ENCODE measurements around the gene IL20RA.
"Not testable (repeated sequence)": the region's sequence is repeated elsewhere in the genome, so short reads cannot be mapped to it uniquely, and the experiment has no call there.

The IL20RA gene

DNA sequence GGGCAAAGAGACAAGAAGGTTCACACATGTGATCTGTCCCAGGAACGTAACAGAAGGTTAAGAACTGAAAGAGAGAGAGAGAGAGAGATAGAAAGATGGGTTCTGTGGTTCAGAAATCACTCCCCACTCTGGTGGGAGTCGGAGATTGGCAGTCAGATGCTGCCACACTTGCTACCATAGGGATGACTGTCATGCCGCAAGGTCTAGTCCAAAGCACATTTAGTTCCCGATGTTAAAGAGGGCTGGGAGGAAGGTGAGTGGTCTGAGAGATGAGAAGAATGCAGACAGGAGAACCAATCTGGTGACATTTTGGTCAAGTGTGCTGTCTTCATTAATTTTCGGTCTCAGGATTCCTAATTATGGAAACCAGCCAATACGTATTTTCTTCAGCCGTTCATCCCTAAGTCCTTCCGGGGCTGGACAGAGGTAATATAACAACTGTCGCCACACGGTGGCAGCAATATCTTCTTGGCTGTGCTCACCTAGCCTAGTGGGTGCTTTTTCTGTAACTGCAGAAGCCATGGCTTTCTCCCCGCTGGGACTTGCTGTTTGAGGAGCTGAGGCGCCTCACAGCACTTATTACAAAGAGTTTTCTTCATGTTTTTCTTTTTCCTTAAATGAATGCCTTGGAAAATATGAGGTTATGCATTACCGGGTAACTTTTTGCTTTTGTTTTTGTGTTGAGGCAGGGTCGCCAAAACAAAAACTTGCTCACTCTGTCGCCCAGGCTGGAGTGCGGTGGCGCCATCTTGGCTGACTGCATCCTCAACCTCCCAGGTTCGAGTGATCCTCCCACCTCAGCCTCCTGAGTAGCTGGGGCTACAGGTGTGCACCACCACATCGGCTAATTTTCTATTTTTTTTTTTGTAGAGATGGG is 76.7 kb downstream of the IL20RA start:
- peak; percentile 65 for FAIRE-seq

DNA sequence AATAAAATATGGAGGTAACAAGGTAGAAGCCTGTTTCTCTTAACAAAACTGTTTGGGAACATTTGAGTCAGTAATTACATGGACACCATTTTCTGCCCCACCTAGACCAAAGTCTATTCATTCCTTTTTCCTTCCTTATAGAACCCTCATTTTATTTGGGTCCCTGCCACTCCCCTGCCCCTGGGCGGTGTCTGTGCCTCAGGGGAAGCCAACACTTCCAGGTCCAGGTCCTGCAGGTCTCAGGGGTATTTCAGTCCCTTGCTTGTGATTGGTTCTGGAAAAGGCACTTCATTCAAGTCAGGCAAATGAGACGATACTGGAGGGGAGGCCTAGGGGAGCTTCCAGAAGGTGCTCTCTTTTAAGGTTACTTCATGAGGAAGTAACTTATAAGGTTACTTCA is 80.4 kb downstream of the IL20RA start:
- no peak for FAIRE-seq

DNA sequence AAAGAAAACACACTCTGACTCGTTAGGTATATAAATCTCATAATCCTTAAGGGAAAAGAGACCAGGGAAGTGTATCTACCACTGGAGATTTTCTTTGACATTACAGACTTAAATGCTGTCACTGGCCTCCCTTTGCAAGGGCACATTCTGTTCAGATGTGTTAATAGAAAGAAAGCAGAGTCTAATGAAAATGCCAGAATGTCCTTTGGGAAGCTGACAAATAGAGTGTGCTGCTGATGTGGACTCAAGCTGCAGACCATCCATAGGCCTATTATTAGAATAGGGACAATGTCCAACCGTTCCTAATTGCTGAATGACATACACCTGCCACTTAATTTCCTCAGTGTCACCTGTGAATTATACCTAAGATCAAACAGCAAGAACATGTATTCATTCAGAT is 81.5 kb downstream of the IL20RA start:
- FAIRE-seq: no peak

DNA sequence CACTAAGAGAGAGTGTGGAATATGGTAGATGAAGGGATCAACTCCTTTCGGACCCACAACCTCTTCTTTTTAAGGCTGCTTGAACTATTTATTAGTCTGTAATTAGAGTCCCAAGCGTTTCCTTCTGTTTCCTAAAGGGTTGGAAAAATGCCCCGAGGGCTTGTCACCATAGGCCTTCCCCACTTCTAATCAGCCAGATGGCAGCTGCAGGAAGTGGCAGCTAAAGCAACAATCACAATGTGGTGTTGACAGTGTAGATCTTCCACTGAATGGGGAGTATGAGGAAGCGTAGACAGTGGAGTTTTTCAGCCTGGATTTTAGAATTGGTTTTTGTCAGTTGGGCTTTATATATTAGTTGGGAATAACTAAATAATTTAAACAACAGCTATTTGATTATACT is 82.1 kb downstream of the IL20RA start:
- FAIRE-seq: no peak

DNA sequence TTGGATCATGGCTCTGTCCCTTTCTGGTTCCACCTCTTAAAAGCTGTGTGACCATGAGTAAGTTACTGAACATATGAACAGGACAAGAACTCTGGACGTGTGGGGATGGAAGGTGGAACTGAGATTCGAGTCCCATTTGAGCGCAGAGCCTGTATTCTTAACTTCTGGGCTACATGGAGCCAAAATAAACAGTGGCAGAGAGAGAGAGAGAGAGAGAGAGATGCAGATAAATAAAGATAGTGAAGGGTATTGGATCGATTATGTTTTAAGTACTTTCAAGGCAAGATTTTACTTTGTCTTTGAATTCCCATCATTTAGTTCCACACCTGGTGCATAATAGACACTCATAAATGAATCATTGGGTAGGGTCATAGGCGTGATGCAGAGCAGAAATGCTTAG is 82.9 kb downstream of the IL20RA start:
- no peak for FAIRE-seq

DNA sequence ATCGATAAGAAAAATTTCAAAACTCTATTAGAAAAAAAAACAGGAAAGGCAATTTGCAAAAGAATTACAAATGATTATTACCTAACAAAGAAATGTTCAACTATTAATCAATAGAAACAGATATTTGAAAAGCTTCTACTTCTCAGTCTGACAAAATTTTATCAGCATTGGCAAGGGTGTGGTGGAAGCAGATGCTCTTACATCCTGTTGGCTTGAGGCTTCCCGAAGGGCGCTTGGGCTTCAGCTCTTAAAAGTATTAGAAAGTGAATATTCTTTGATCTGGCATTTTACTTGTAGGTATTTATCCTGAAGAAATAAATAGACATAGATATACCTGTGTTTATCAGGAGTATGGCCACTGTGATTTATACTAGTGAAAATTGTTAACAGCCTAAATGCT is 84.0 kb downstream of the IL20RA start:
- FAIRE-seq: no peak

DNA sequence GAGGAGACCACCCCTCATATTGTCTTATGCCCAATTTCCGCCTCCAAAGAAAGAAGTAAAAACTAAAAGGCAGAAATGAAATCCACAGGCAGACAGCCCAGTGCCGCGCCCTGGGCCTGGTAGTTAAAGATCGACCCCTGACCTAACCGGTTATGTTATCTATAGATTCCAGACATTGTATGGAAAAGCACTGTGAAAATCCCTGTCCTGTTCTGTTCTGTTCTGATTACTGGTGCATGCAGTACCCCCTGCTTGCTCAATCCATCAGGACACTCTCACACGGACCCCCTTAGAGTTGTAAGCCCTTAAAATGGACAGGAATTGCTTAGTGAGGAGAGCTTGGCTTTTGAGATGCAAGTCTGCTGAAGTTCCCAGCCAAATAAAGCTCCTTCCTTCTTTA is 84.8 kb downstream of the IL20RA start:
- not testable (repeated sequence) for FAIRE-seq

DNA sequence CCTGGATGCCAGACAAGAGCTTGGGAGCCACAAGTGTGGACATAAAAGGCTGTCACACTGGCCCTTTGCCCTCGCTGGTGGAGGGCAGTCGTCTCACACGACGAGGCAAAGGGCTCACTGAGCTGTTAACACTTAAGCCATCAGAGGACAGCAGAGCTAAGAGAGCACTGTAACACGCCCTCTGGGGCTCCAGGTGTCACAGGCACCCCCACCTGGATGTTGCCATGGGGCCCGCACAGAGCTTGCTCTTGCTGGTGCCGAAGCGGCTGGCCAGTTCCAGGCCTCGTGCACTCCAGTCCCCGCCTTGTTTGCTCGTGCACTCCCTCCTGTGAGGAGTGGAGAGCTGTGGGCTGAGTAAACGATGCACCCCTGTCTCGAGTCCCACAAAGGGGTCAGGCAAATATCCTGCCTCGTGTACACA is 85.3 kb downstream of the IL20RA start:
- FAIRE-seq: no peak

DNA sequence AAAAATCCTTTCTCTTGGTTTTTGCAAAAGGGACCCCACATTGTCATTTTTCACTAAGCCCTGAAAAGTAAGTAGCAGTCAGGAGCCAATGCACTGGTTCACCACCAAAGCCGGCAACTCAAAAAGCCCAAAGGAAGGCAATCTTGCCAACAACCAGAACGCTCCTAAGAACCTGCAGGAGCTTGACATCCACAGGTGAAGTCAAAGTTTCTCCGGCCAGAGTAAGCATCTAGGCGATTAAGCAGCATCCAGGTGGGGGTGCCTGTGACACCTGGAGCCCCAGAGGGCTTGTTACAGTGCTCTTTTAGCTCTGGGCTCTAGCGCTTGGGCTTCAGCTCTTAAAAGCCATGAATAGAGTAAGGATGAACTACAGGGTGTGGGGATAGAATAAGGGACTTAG is 86.6 kb downstream of the IL20RA start:
- FAIRE-seq: no peak

DNA sequence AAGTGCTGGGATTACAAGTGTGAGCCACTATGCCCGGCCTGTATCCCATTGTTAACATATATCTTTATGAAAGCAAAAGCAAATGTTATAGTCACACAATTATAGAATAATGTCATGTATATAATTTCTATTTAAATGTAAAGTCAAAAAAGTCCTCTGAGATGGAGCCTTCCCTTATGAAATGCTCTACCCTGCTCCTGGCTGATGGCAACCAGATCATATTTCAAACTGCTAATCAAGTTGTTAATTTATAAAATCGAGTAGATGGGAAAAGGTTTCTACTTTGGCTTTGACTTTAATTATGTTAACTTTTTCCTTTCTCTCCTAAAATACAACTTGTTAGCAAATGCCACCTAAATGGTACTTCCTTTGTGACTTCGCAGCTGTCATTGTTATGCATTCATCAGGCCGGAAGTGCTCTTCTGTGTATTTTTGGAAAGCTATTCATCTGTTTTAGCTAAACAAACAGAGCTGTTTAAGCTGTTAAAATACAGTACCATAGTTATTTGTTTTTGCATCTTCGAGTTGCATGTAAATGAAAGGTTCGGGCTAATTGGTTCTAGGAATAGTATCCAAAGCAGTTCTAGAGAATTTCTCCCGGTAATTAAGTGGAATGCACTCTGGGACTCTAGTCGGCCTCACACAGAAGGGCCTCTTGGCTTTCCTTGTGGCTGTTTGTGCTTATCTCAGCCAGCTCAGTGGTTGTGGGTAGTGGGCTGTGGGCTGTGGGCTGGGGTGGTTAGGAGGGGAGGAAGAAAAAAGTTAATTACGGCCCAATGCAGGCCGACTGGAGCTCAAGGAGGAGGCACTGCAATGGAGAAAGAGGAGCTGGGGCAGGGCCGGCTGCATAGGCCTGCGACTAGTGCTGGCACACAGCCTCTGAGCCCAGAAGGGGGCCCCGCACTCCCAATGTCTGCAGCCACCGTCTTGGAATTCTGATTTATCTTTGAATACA is 87.9 kb downstream of the IL20RA start:
- no peak for FAIRE-seq

DNA sequence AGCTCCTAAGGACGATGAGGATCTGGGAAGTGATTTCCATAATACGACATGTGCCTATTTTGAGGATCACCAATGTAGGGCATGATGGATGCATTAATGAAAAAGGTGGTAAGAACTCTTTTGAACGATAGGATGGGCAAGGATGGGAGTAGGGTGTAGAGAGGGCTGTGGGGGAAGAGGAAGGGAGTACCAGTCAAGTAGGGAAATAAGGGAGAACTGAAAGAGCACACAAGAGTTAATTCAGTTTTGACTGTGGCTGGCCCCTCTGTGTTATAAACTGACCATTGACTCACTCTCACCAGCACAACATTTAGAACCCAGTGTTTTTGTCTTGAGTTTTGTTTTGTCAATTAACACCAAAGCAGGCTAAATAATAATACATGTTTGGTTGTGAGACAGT is 89.6 kb downstream of the IL20RA start:
- no peak for FAIRE-seq

DNA sequence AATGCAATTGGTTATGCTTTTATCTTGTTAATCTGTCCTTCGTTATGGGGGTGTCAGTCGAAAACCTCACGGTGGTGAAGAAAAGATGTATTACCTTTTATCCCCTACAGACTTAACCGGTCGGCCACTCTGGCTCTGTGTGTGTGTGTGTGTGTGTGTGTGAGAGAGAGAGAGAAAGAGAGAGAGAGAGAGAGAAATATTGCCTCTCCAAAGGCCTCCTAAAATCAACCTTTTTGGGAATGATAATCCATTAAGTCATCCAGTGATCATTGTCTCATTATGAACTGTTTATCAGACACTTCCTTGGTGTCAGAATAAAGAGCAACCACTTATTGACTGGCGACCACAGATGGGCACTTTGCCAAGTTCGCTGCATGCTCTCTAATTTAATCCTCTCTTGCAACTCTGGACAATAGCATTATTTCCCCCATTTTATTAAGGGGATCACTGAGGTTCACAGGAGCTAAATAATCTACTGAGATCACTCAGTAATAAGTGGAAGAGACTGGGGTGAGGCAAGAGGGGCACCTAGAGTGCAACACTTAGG is 92.0 kb downstream of the IL20RA start:
- no peak for FAIRE-seq

DNA sequence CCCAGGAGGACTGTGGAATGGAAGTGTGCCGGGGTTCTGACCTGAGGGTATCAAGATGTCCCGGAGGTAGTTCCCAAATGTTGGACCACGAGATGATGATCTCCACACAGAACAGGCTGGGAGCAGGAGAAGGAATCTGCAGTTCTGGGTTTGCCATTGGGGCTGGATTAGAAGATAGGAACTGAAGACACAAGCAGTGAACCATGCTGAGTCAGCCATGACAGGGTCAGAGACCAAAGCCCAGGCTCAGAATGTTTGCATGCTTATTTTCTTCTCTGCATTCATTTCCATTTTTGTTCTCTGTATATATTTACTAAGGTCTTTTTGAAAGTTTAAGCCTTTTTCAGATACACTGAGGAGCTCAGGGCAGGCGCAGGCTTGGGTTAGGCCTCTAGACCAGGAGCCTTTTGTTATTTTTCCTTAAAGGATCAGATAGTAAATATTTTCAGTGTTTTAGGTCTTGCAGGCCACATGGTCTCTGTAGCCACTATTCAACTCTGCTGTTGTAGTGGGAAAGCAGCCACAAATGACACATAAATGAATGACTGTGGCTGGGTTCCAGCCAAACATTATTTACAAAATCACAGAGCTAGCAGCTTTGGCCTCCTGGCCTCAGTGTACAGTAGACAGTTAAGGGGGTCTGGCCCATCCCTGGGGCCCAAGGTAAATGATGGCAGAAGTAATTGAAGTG is 94.2 kb downstream of the IL20RA start:
- FAIRE-seq: no peak
